ENCODE results near the gene P2RY14.

The P2RY14 gene

DNA sequence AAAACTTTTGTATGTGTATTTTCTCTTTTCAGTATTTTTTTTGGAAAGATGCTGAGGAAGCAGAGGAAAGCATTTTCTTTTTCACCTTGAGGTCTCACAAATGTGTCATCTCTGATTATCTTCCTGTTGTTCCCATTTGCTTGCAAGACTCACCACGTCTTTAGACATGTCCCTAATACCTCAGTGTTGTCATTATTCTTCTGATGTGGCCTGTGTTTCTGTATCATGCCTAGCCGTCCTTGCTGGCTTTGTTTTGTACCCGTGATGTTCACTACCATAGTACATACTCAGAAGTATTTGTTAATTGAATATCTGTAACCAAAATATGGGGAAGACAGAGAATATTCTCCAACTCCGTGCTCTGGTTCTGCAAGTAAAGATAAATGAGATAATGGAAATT is 5.0 kb upstream of the P2RY14 start:
- no peak for TF ChIP-seq FOXP2 (optimal IDR thresholded peaks at IDR 0.05; ENCODE audit: borderline replicate concordance, extremely low read depth, extremely low read length, insufficient read depth)
- TF ChIP-seq TAF1 (IDR thresholded peaks at IDR 0.05; ENCODE audit: borderline replicate concordance, insufficient read depth, low read length): no peak
- TF ChIP-seq SIN3A (IDR thresholded peaks at IDR 0.05; ENCODE audit: borderline replicate concordance, insufficient read depth, low read length): no peak
- TF ChIP-seq, protein P1, sequence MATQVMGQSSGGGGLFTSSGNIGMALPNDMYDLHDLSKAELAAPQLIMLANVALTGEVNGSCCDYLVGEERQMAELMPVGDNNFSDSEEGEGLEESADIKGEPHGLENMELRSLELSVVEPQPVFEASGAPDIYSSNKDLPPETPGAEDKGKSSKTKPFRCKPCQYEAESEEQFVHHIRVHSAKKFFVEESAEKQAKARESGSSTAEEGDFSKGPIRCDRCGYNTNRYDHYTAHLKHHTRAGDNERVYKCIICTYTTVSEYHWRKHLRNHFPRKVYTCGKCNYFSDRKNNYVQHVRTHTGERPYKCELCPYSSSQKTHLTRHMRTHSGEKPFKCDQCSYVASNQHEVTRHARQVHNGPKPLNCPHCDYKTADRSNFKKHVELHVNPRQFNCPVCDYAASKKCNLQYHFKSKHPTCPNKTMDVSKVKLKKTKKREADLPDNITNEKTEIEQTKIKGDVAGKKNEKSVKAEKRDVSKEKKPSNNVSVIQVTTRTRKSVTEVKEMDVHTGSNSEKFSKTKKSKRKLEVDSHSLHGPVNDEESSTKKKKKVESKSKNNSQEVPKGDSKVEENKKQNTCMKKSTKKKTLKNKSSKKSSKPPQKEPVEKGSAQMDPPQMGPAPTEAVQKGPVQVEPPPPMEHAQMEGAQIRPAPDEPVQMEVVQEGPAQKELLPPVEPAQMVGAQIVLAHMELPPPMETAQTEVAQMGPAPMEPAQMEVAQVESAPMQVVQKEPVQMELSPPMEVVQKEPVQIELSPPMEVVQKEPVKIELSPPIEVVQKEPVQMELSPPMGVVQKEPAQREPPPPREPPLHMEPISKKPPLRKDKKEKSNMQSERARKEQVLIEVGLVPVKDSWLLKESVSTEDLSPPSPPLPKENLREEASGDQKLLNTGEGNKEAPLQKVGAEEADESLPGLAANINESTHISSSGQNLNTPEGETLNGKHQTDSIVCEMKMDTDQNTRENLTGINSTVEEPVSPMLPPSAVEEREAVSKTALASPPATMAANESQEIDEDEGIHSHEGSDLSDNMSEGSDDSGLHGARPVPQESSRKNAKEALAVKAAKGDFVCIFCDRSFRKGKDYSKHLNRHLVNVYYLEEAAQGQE (IDR thresholded peaks at IDR 0.05; ENCODE audit: insufficient read depth in 1 of 2, low read depth in 2 of 2, low read length in 2 of 2): no peak
- no peak for TF ChIP-seq POLR2AphosphoS5 (IDR thresholded peaks at IDR 0.05; ENCODE audit: low read depth, low read length)

DNA sequence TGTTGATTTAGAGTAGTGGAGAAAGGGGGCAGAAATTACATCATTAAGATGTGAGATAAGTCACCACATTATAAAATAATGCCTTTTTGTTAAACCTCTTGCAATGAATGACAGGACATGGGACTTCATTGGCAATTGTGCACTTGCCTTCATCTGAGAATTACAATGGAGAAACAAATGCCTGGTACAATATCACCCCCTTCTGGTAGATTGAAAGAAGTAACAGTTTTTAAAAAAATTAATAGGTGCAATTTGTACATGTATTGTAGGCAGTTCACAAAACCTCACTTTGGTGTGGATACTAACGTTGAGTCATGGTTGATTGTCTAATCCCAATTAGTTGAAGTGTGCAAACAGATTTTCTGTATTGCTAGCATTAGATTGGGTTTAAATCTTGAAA is 4.6 kb upstream of the P2RY14 start:
- TF ChIP-seq SIN3A (IDR thresholded peaks at IDR 0.05; ENCODE audit: borderline replicate concordance, insufficient read depth, low read length): no peak
- no peak for TF ChIP-seq FOXP2 (optimal IDR thresholded peaks at IDR 0.05; ENCODE audit: borderline replicate concordance, extremely low read depth, extremely low read length, insufficient read depth)
- no peak for TF ChIP-seq TAF1 (IDR thresholded peaks at IDR 0.05; ENCODE audit: borderline replicate concordance, insufficient read depth, low read length)

DNA sequence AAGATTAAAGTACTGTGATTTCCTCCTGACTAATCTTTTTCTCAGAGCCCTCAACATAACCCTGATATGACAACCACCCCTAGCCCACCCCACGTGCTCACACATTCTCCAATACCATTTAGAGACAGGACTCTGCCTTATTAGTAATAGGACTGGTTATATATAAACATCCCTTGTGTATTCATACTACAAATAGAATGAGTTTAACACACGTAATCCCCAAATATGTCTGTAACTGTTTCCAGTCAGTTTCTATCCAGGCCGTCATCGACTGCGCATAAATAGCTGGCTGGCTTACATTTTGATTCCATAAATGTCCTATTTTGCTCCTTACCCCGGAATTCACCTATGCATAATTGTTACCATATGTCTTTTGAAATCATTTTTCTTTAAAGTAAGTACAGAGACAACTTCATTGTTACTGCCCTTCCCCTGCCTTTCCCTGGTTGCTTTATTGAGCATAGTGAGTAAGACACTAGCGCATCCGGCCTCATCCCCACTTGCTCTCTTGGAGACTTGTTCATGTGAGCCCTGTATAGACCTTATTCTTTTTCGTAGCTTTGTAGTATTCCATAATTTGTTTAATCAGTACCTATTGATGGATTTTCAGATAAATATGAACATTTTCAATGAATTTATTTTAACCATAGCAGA is 3.5 kb upstream of the P2RY14 start:
- no peak for TF ChIP-seq SIN3A (IDR thresholded peaks at IDR 0.05; ENCODE audit: borderline replicate concordance, insufficient read depth, low read length)

DNA sequence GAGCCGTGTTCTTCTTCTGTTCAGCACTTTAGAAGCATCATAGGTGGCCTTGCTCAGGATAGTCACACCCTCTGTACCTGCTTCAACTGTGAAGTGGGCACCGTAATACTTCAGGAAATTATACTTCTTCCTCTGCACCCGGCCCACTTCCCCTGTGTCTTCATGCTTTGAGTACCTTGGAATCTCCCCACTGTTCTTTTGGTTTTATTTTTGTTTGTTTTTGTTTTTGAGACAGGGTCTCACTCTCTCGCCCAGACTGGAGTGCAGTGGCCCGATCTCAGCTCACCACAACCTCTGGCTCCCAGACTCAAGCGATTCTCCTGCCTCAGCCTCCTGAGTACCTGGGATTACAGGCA is 1.7 kb downstream of the P2RY14 start:
- no peak for TF ChIP-seq POLR2AphosphoS5 (IDR thresholded peaks at IDR 0.05; ENCODE audit: low read depth, low read length)
- no peak for TF ChIP-seq TAF1 (IDR thresholded peaks at IDR 0.05; ENCODE audit: borderline replicate concordance, insufficient read depth, low read length)
- no peak for TF ChIP-seq FOXP2 (optimal IDR thresholded peaks at IDR 0.05; ENCODE audit: borderline replicate concordance, extremely low read depth, extremely low read length, insufficient read depth)
- TF ChIP-seq, protein P1 (IDR thresholded peaks at IDR 0.05; ENCODE audit: insufficient read depth in 1 of 2, low read depth in 2 of 2, low read length in 2 of 2): no peak
- no peak for TF ChIP-seq SIN3A (IDR thresholded peaks at IDR 0.05; ENCODE audit: borderline replicate concordance, insufficient read depth, low read length)

DNA sequence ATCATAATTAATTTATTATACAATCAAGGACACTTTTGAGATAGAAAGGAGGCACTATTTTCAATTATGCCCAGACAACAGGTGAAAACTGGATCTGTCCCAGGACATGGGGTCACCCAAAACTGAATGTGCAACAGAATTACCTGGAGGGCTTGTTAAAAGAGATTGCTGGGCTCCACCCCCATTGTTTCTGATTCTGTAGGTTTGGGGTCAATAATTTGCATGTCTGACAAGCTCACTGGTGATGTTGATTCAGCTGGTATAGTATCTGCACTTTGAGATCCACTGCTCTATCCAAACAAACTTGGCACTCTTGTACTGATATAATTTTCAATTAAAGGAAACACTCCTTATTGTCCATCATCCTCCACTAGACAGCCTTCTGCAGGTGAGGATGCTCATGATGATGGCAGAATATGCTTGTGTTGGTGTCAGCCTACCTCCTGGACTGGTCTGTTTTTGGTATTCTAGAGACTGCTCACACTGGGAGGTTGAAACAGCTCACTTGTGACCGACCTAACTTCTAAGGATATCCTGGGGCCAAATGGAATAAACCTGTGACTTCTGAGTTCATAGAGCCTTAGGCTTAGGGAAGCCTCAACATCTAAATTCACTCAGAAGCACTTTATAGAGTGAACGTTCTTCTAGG is 2.2 kb downstream of the P2RY14 start:
- TF ChIP-seq FOXP2 (optimal IDR thresholded peaks at IDR 0.05; ENCODE audit: borderline replicate concordance, extremely low read depth, extremely low read length, insufficient read depth): no peak
- TF ChIP-seq TAF1 (IDR thresholded peaks at IDR 0.05; ENCODE audit: borderline replicate concordance, insufficient read depth, low read length): no peak
- TF ChIP-seq POLR2AphosphoS5 (IDR thresholded peaks at IDR 0.05; ENCODE audit: low read depth, low read length): no peak
- TF ChIP-seq SIN3A (IDR thresholded peaks at IDR 0.05; ENCODE audit: borderline replicate concordance, insufficient read depth, low read length): no peak
- TF ChIP-seq, protein P1 (IDR thresholded peaks at IDR 0.05; ENCODE audit: insufficient read depth in 1 of 2, low read depth in 2 of 2, low read length in 2 of 2): no peak

DNA sequence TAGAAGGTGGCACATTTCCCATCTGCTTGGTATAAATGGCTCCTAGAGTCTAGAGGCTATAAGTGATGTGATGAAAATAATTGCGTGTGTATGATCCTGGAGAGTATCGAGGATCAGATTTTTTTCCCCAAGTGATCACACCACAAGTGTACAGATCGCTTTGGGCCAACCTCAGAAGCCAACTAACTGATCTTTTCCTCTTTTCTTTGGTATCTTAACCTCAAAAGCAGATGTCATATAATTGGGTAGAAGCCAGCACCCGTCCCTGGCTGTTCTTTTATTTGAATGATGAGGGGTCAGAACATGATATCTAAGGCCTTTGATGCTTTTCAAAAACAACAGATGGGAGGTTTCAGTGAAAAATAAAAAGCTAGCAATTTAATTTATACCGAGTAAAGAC is 3.3 kb downstream of the P2RY14 start:
- TF ChIP-seq SIN3A (IDR thresholded peaks at IDR 0.05; ENCODE audit: borderline replicate concordance, insufficient read depth, low read length) (no peak), FOXP2 (optimal IDR thresholded peaks at IDR 0.05; ENCODE audit: borderline replicate concordance, extremely low read depth, extremely low read length, insufficient read depth) (no peak), TAF1 (IDR thresholded peaks at IDR 0.05; ENCODE audit: borderline replicate concordance, insufficient read depth, low read length) (no peak), POLR2AphosphoS5 (IDR thresholded peaks at IDR 0.05; ENCODE audit: low read depth, low read length) (no peak)
- TF ChIP-seq, protein P1 (IDR thresholded peaks at IDR 0.05; ENCODE audit: insufficient read depth in 1 of 2, low read depth in 2 of 2, low read length in 2 of 2): no peak
